GM15510 (cell line): ENCODE data around the gene ZNF322.

Experiments
- POLR2A ChIP-seq: IDR thresholded peaks from 3 replicates; pipeline ENCODE4 v1.6.1; 2011; ENCODE audit warnings: borderline replicate concordance; ENCODE audit not compliant: insufficient read length; ENCODE audit errors: extremely low read depth

Gene ZNF322

GRCh38 chr6:26609463-26609862 is 50.1 kb downstream of the ZNF322 start:
- no peak for TF ChIP-seq POLR2A

- no peak for TF ChIP-seq POLR2A
Observed at GRCh38 chr6:26607434-26608230, 51.9 kb downstream of the ZNF322 start.

GRCh38 chr6:26604797-26605196 is 54.7 kb downstream of the ZNF322 start:
- TF ChIP-seq POLR2A: no peak

GRCh38 chr6:26604026-26604425 is 55.5 kb downstream of the ZNF322 start:
- no peak for TF ChIP-seq POLR2A

- TF ChIP-seq POLR2A: no peak
Observed at GRCh38 chr6:26602262-26602661, 57.3 kb downstream of the ZNF322 start.

- no peak for TF ChIP-seq POLR2A
Observed at GRCh38 chr6:26600759-26601158, 58.8 kb downstream of the ZNF322 start.

GRCh38 chr6:26599591-26599990 is 60.0 kb downstream of the ZNF322 start:
- no peak for TF ChIP-seq POLR2A

- no peak for TF ChIP-seq POLR2A
Observed at GRCh38 chr6:26599134-26599533, 60.4 kb downstream of the ZNF322 start.

GRCh38 chr6:26598267-26598666 is 61.3 kb downstream of the ZNF322 start:
- no peak for TF ChIP-seq POLR2A

- no peak for TF ChIP-seq POLR2A
Observed at GRCh38 chr6:26597821-26598220, 61.7 kb downstream of the ZNF322 start.

- TF ChIP-seq POLR2A: no peak
Observed at GRCh38 chr6:26597389-26597766, 62.2 kb downstream of the ZNF322 start.

- peak; percentile 68 for TF ChIP-seq POLR2A
Observed at GRCh38 chr6:26596579-26597388, 62.8 kb downstream of the ZNF322 start, which contains the start of gene ABT1. TSS of gene ABT1 (plus strand) at chr6:26596953. CDS start at chr6:26596983, 30 bp downstream.

GRCh38 chr6:26595669-26596269 is 63.8 kb downstream of the ZNF322 start:
- TF ChIP-seq POLR2A: no peak

GRCh38 chr6:26594730-26595632 is 64.6 kb downstream of the ZNF322 start:
- TF ChIP-seq POLR2A: no peak

GRCh38 chr6:26594131-26594498 is 65.4 kb downstream of the ZNF322 start:
- no peak for TF ChIP-seq POLR2A
